ENCODE data around the gene CPPED1. TPM values are rescaled to one million over a fixed set of nuclear protein-coding genes. Genes with fewer than 3 reads are reported as not detected.
A peak's percentile ranks its signal among the peaks of the same experiment; 100 is the strongest.

Gene CPPED1
- total and polyA plus RNA-seq, 2 experiments from 2014 or later, result 27.2 to 28.6 TPM

DNA sequence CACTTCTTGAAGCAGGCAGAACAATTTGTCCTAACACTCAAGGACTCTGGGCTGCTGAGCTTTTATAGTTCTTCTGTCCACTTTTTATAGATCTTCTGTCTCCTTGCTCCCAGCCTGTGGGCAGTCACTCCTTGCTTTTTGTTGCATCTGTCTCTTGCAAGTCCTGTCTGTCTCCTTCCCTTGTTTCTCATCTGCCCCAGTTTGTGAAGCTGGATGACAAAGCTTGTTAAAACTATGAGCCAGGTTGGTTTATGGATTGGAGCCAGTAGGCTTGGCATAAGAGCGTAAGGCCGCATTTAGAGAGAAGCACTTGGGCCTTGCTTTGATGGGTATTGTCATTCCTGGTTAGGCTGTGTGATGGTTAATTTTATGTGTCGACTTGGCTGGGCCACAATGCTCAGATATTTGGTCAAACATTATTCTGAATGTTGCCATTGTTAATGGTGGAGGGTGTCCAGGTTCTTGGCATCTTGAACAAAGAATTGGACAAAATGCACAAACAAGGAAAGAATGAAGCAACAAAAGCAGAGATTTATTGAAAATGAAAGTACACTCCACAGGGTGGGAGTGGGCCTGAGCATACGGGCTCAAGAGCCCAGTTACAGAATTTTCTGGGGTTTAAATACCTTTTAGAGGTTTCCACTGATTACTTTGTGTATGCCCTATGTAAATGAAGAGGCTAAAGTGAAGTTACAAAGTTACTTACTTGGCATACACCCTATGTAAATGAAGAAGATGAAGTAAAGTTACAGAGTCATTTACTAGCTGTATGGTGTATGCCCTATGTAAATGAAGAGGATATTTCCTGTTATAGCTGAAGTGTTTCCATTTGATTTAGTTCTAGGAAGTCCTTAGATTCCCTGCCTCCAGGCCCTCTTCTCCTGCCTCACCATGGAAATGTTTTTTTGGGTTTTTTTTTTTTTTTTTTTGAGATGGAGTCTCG lies 8.0 kb upstream of the CPPED1 start:
- 95% methylated on average over 5 of the region's 5 CpGs for whole genome bisulfite sequencing (ENCODE audit: low lambda C conversion rate, missing lambda C conversion rate)
- no peak for DNase-seq (ENCODE audit: low spot score)
- no peaks in the 10 kb centered on the region for H3K36me3 ChIP-seq (replicated peaks; ENCODE audit: insufficient read depth, low read depth)
- no peaks in the 10 kb centered on the region for H3K27me3 ChIP-seq
- no peak overlapping the region for H3K4me3 ChIP-seq
- no peak overlapping the region for H3K4me2 ChIP-seq
- H3K9me2 ChIP-seq (replicated peaks; ENCODE audit: insufficient read depth), result no peaks in the 10 kb centered on the region
- H2AFZ ChIP-seq, result no peak overlapping the region
- no peak overlapping the region for H3K27ac ChIP-seq
- H3K4me1 ChIP-seq (ENCODE audit: insufficient read depth), result no peaks in the 10 kb centered on the region
- H4K20me1 ChIP-seq (ENCODE audit: insufficient read depth, poor library complexity, severe bottlenecking), result no peaks in the 10 kb centered on the region
- no peaks in the 10 kb centered on the region for H3K79me2 ChIP-seq
- no peaks in the 10 kb centered on the region for H3K9me3 ChIP-seq (ENCODE audit: low read depth)
- TF ChIP-seq EZH2phosphoT487 (IDR thresholded peaks at IDR 0.05; ENCODE audit: low read depth, severe bottlenecking, unreplicated experiment) (no peak), EZH2 (IDR thresholded peaks at IDR 0.05; ENCODE audit: borderline replicate concordance) (no peak)
- TF ChIP-seq, protein P1, sequence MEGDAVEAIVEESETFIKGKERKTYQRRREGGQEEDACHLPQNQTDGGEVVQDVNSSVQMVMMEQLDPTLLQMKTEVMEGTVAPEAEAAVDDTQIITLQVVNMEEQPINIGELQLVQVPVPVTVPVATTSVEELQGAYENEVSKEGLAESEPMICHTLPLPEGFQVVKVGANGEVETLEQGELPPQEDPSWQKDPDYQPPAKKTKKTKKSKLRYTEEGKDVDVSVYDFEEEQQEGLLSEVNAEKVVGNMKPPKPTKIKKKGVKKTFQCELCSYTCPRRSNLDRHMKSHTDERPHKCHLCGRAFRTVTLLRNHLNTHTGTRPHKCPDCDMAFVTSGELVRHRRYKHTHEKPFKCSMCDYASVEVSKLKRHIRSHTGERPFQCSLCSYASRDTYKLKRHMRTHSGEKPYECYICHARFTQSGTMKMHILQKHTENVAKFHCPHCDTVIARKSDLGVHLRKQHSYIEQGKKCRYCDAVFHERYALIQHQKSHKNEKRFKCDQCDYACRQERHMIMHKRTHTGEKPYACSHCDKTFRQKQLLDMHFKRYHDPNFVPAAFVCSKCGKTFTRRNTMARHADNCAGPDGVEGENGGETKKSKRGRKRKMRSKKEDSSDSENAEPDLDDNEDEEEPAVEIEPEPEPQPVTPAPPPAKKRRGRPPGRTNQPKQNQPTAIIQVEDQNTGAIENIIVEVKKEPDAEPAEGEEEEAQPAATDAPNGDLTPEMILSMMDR (IDR thresholded peaks at IDR 0.05; ENCODE audit: poor library complexity), result no peak

DNA sequence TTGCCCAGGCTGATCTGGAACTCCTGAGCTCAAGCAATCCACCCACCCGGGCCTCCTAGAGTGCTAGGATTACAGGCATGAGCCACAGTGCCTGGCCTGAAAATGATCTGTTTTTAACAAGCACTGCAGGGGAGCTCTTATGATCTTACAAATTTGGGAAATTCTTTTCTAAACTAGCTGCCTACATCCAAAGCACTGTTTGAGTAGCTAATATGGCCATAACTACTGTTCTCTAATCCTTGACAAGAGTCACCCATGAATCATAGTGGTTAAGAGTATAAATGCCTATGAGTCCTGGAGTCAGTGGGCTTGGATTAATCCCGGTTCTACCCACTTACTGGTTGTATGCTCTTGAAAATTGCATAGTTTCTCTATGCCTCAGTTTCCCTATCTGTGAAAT lies 1.4 kb upstream of the CPPED1 start:
- 83% methylated on average over 2 of the region's 2 CpGs for WGBS (ENCODE audit: low lambda C conversion rate, missing lambda C conversion rate)
- H4K20me1 ChIP-seq (ENCODE audit: insufficient read depth, poor library complexity, severe bottlenecking), result no peaks in the 10 kb centered on the region

DNA sequence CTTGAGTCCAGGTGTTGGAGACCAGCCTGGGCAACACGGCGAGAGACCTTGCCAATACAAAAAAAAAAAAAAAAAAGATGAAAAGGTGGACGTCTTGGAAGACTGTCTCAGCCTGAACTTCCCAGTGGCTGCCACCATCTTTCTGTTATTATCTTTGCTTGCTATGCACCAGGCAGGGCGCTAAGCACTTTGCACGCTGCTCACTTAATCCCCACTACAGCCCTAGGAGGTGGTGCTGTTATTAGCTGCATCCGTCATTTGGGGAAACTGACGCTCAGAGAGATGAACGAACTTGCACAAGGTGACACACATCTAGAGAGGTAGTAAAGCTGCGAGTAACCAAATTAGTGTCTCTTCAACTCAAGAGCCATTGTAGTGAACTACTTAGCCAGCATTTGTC lies 708 bp upstream of the CPPED1 start:
- Histone ChIP-seq H2AFZ (peak overlapping the region; percentile 78), H3K27me3 (no peaks in the 10 kb centered on the region), H4K20me1 (ENCODE audit: insufficient read depth, poor library complexity, severe bottlenecking) (no peaks in the 10 kb centered on the region), H3K4me3 (peak overlapping the region; percentile 60), H3K79me2 (peaks cover 36% of the 10 kb centered on the region), H3K36me3 (replicated peaks; ENCODE audit: insufficient read depth, low read depth) (no peaks in the 10 kb centered on the region), H3K4me2 (peak overlapping the region; percentile 85), H3K9me2 (replicated peaks; ENCODE audit: insufficient read depth) (no peaks in the 10 kb centered on the region), H3K27ac (peak overlapping the region; percentile 97), H3K9me3 (ENCODE audit: low read depth) (no peaks in the 10 kb centered on the region), H3K4me1 (ENCODE audit: insufficient read depth) (peaks cover 18% of the 10 kb centered on the region)
- WGBS (ENCODE audit: low lambda C conversion rate, missing lambda C conversion rate), result 89% methylated on average over 9 of the region's 9 CpGs
- DNase-seq (ENCODE audit: low spot score), result no peak
- TF ChIP-seq EZH2phosphoT487 (IDR thresholded peaks at IDR 0.05; ENCODE audit: low read depth, severe bottlenecking, unreplicated experiment) (no peak), EZH2 (IDR thresholded peaks at IDR 0.05; ENCODE audit: borderline replicate concordance) (no peak)
- TF ChIP-seq, protein P1 (IDR thresholded peaks at IDR 0.05; ENCODE audit: poor library complexity), result no peak

More for the DNA sequence above, 1.4 kb upstream of the CPPED1 start:
- peaks cover 31% of the 10 kb centered on the region for H3K79me2 ChIP-seq
- no peaks in the 10 kb centered on the region for H3K27me3 ChIP-seq
- H3K9me3 ChIP-seq (ENCODE audit: low read depth), result no peaks in the 10 kb centered on the region
- H3K36me3 ChIP-seq (replicated peaks; ENCODE audit: insufficient read depth, low read depth), result no peaks in the 10 kb centered on the region
- no peak overlapping the region for H3K4me2 ChIP-seq
- H3K4me1 ChIP-seq (ENCODE audit: insufficient read depth), result peaks cover 18% of the 10 kb centered on the region
- no peak for TF ChIP-seq EZH2phosphoT487 (IDR thresholded peaks at IDR 0.05; ENCODE audit: low read depth, severe bottlenecking, unreplicated experiment)
- TF ChIP-seq, protein P1 (IDR thresholded peaks at IDR 0.05; ENCODE audit: poor library complexity), result no peak
- no peak for TF ChIP-seq EZH2 (IDR thresholded peaks at IDR 0.05; ENCODE audit: borderline replicate concordance)
- no peak for DNase-seq (ENCODE audit: low spot score)
- no peak overlapping the region for H3K4me3 ChIP-seq
- H2AFZ ChIP-seq, result no peak overlapping the region
- H3K27ac ChIP-seq, result no peak overlapping the region
- H3K9me2 ChIP-seq (replicated peaks; ENCODE audit: insufficient read depth), result no peaks in the 10 kb centered on the region

Measured in hepatocyte (in vitro differentiated cells).